Fibroblast of lung (primary cell): ENCODE data around the gene ANKRD28. TPM values are rescaled to one million over a fixed set of nuclear protein-coding genes. Genes with fewer than 3 reads are reported as not detected.
"Not testable (repeated sequence)": the region's sequence is repeated elsewhere in the genome, so short reads cannot be mapped to it uniquely, and the experiment has no call there.

Source experiments
- DNase-seq, 2 donors: peaks; one replicate each; pipeline versions ENCODE4 v3.0.0 to v3.0.0-alpha.2; 2010; ENCODE audit warnings: low read depth in 2 of 2
- H2AFZ ChIP-seq: 2 replicates; pipeline ENCODE4 v1.5.1; 2012; ENCODE audit warnings: low read length, control low read depth, inconsistent platforms
- H3K27ac ChIP-seq: 2 replicates; pipeline ENCODE4 v1.5.1; 2011; ENCODE audit warnings: low read length, control low read depth; ENCODE audit not compliant: insufficient read depth
- H3K27me3 ChIP-seq: 2 replicates; pipeline ENCODE4 v1.5.1; 2011; ENCODE audit warnings: mild to moderate bottlenecking, low read length; ENCODE audit not compliant: control insufficient read depth, insufficient read depth
- H3K36me3 ChIP-seq: 2 replicates; pipeline ENCODE4 v1.5.1; 2011; ENCODE audit warnings: low read length; ENCODE audit not compliant: control insufficient read depth, insufficient read depth
- H3K4me1 ChIP-seq: 2 replicates; pipeline ENCODE4 v1.5.1; 2011; ENCODE audit warnings: low read length; ENCODE audit not compliant: control insufficient read depth, insufficient read depth; ENCODE audit errors: extremely low read depth
- H3K4me2 ChIP-seq: 2 replicates; pipeline ENCODE4 v1.5.1; 2011; ENCODE audit warnings: low read length, control low read depth; ENCODE audit not compliant: insufficient read depth; ENCODE audit errors: extremely low read depth
- H3K4me3 ChIP-seq, 4 experiments: fragments of 200-600 bp in 1 of 4; sonication (generic) in 1 of 4; replicated peaks in 1 of 4; 2 replicates each; pipeline ENCODE4 v1.5.1; 2011 to 2016; ENCODE audit warnings: low read length in 4 of 4, low read depth in 3 of 4, mild to moderate bottlenecking in 3 of 4, control low read depth in 2 of 4, inconsistent platforms in 1 of 4, mixed read lengths in 1 of 4; ENCODE audit not compliant: insufficient read depth in 1 of 4; ENCODE audit errors: control extremely low read depth in 1 of 4
- H3K79me2 ChIP-seq: 2 replicates; pipeline ENCODE4 v1.5.1; 2012; ENCODE audit warnings: mild to moderate bottlenecking, low read length, inconsistent platforms; ENCODE audit not compliant: control insufficient read depth, insufficient read depth
- H3K9ac ChIP-seq: 2 replicates; pipeline ENCODE4 v1.5.1; 2011; ENCODE audit warnings: mild to moderate bottlenecking, low read length, control low read depth; ENCODE audit not compliant: insufficient read depth
- H3K9me3 ChIP-seq: 2 replicates; pipeline ENCODE4 v1.5.1; 2012; ENCODE audit warnings: low read depth, low read length; ENCODE audit not compliant: control insufficient read depth, insufficient read depth
- H4K20me1 ChIP-seq: 2 replicates; pipeline ENCODE4 v1.5.1; 2011; ENCODE audit warnings: low read length; ENCODE audit not compliant: control insufficient read depth, insufficient read depth; ENCODE audit errors: extremely low read depth
- EZH2 ChIP-seq: IDR thresholded peaks from 2 replicates; pipeline ENCODE4 v1.5.1; 2012; ENCODE audit warnings: low read length, control low read depth, mild to moderate bottlenecking; ENCODE audit errors: missing control alignments
- polyA plus RNA-seq, 2 donors: library from polyadenylated mRNA; depleted of rRNA in 1 of 2; stranded (reverse) in 1 of 2; unstranded in 1 of 2; fragments of >200 nt; gene quantifications; 2 replicates each; pipeline ENCODE4 v1.2.1, GENCODE V29; 2011 to 2012; ENCODE audit warnings: missing spikeins in 1 of 2
- total RNA-seq: library from RNA; depleted of rRNA; stranded (reverse); fragments of >200 nt; gene quantifications from 2 replicates; pipeline ENCODE4 v1.2.1, GENCODE V29; 2014
- TF ChIP-seq, protein P1 (sequence below), 2 donors: IDR thresholded peaks in 1 of 2; conservative IDR thresholded peaks in 1 of 2; 1 replicate in 1 of 2; 2 replicates in 1 of 2; pipeline ENCODE4 v1.5.1; 2011 to 2012; ENCODE audit warnings: low read length in 2 of 2, control low read depth in 1 of 2, inconsistent platforms in 1 of 2, low read depth in 1 of 2, mild to moderate bottlenecking in 1 of 2

ANKRD28 gene
- total and polyA plus RNA-seq, 2 donors (not counting 1 experiment from before 2014, with no cell fraction given), result 82.3 to 222 TPM

DNA sequence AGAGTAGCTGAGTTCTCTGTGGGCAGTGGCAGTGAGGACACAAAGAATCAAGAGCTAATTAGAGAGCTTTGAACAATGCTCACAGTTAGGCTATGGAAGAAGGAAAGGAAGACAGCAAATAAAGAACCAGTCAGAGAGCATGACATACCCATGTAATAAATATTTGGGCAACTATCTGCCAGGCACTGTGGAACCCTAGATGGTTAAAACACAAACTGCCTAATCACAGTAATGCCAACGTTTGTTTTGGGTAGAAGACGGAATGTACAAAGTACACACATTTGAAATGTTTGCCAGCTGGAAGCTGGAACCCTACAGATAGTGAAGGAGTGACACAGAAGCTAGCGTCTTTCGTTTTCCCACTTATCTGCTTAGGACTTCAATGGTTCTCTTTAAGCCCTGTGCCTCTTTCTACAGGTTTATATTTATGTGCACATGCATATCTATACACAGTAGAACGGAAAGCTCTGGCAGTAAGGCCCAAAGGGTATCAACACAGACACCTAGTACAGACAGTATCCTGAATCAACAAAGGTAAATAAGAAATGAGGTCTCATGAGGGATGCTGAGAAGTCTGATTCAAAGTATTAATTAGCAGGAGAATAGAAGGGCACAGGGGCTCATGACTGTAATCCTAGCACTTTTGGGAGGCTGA is 44.6 kb downstream of the ANKRD28 start:
- Histone ChIP-seq H3K27ac (peak overlapping the region; percentile 38), H3K27me3 (no peaks in the 10 kb centered on the region), H3K4me1 (peaks cover 4% of the 10 kb centered on the region), H3K4me3 (no peak overlapping the region), H3K9ac (no peak overlapping the region), H3K36me3 (peaks cover 3% of the 10 kb centered on the region), H3K9me3 (no peaks in the 10 kb centered on the region), H4K20me1 (no peaks in the 10 kb centered on the region), H3K79me2 (peaks cover 22% of the 10 kb centered on the region), H3K4me2 (no peak overlapping the region), H2AFZ (no peak overlapping the region)
- peak in 1 of 2 donors; percentile 18 for DNase-seq
- no peak for TF ChIP-seq EZH2
- TF ChIP-seq, protein P1, sequence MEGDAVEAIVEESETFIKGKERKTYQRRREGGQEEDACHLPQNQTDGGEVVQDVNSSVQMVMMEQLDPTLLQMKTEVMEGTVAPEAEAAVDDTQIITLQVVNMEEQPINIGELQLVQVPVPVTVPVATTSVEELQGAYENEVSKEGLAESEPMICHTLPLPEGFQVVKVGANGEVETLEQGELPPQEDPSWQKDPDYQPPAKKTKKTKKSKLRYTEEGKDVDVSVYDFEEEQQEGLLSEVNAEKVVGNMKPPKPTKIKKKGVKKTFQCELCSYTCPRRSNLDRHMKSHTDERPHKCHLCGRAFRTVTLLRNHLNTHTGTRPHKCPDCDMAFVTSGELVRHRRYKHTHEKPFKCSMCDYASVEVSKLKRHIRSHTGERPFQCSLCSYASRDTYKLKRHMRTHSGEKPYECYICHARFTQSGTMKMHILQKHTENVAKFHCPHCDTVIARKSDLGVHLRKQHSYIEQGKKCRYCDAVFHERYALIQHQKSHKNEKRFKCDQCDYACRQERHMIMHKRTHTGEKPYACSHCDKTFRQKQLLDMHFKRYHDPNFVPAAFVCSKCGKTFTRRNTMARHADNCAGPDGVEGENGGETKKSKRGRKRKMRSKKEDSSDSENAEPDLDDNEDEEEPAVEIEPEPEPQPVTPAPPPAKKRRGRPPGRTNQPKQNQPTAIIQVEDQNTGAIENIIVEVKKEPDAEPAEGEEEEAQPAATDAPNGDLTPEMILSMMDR (conservative IDR thresholded peaks at IDR 0.05 in 1 of 2, IDR thresholded peaks at IDR 0.05 in 1 of 2; ENCODE audit: low read depth in 1 of 2, low read length in 2 of 2), result no peak

DNA sequence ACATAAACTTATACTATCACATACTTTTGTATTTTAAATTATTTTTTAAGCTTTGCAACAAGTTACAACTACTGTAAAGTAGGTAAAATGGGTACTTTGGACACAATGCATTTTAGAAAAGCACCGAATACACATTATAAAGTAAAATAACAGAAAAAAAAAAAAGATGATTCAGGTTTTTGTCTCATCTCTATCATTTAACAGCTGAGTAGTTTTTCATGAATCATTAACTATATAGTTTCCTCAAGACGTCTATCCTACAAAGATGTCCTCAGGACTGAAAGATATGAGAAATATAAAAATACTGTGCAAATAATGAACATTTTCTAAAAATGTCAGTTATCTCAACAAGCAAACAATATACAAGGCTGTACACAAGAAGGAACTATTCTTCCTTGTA is 46.9 kb downstream of the ANKRD28 start:
- H3K9me3 ChIP-seq, result no peaks in the 10 kb centered on the region
- DNase-seq, result no peak
- TF ChIP-seq, protein P1 (conservative IDR thresholded peaks at IDR 0.05 in 1 of 2, IDR thresholded peaks at IDR 0.05 in 1 of 2; ENCODE audit: low read depth in 1 of 2, low read length in 2 of 2), result no peak
- H3K4me3 ChIP-seq, result no peak overlapping the region
- no peak overlapping the region for H2AFZ ChIP-seq
- H3K36me3 ChIP-seq, result peaks cover 2% of the 10 kb centered on the region
- H3K27me3 ChIP-seq, result no peaks in the 10 kb centered on the region
- H4K20me1 ChIP-seq, result no peaks in the 10 kb centered on the region
- peak overlapping the region; percentile 30 for H3K27ac ChIP-seq
- H3K9ac ChIP-seq, result no peak overlapping the region
- peaks cover 4% of the 10 kb centered on the region for H3K4me1 ChIP-seq
- H3K4me2 ChIP-seq, result no peak overlapping the region
- H3K79me2 ChIP-seq, result peaks cover 14% of the 10 kb centered on the region

DNA sequence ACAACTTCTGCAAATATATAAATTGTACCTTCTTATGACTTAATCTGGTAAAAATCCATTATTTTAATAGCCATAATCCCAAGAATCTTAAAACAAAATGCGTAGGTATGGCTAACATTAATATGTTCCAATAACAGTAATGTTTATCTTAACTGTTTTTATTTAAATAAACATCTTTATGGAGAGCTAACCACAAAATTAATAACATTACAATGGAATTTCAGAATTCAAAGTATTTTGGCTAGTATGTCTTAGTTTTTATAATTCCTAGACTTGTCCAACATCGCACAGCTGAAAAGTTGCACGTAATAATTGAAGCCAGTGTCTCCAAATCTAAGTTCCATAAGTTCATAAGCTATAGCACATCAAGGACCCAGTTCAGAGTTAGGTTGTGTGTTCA is 47.6 kb downstream of the ANKRD28 start:
- H3K4me3 ChIP-seq, result no peak overlapping the region
- peaks cover 4% of the 10 kb centered on the region for H3K4me1 ChIP-seq
- H3K27me3 ChIP-seq, result no peaks in the 10 kb centered on the region
- peak; percentile 18 to 83 for DNase-seq
- peak overlapping the region; percentile 56 for H3K4me2 ChIP-seq
- no peaks in the 10 kb centered on the region for H3K36me3 ChIP-seq
- no peaks in the 10 kb centered on the region for H4K20me1 ChIP-seq
- peaks cover 14% of the 10 kb centered on the region for H3K79me2 ChIP-seq
- no peak overlapping the region for H3K9ac ChIP-seq
- TF ChIP-seq, protein P1 (conservative IDR thresholded peaks at IDR 0.05 in 1 of 2, IDR thresholded peaks at IDR 0.05 in 1 of 2; ENCODE audit: low read depth in 1 of 2, low read length in 2 of 2), result no peak
- TF ChIP-seq EZH2, result no peak
- H3K27ac ChIP-seq, result peak overlapping the region; percentile 30
- no peaks in the 10 kb centered on the region for H3K9me3 ChIP-seq
- no peak overlapping the region for H2AFZ ChIP-seq

DNA sequence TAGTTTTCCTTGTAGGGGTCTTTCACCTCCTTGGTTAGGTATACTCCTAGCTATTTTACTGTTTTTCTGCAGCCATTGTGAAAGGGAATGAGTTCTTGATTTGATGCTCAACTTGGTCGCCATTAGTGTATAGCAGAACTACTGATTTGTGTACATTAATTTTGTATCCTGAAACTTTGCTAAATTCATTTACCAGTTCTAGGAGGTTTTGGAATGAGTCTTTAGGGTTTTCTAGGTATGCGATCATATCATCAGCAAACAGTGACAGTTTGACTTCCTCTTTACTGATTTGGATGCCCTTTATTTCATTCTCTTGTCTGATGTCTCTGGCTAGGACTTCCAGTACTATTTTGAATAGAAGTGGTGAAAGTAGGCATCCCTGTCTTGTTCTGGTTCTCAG is 51.9 kb downstream of the ANKRD28 start:
- not testable (repeated sequence) for H3K79me2 ChIP-seq, DNase-seq, H4K20me1 ChIP-seq, H3K4me1 ChIP-seq, H3K9me3 ChIP-seq, H3K27ac ChIP-seq, H3K4me3 ChIP-seq, H3K36me3 ChIP-seq, H3K9ac ChIP-seq, H2AFZ ChIP-seq, H3K27me3 ChIP-seq, H3K4me2 ChIP-seq
